PC-3 (cell line): ENCODE data around the gene FOXL3. TPM values are rescaled to one million over a fixed set of nuclear protein-coding genes. Genes with fewer than 3 reads are reported as not detected.

ENCODE experiments used
- ATAC-seq: fragments of 200-7000 bp; cut with Tn5 transposase; 2 replicates; pipeline ENCODE4 v1.9.1; 2020; ENCODE audit warnings: mild to moderate bottlenecking, moderate library complexity
- BruUV-seq: library from RNA; stranded (reverse); fragments of 400-500 nt; replicated peaks from 2 replicates; lab custom pipeline; 2021; lab: Mats Ljungman, UMichigan
- CTCF ChIA-PET: fragments of 300-600 bp; sonication (Branson Sonifier 250); formaldehyde crosslinking; loops from one replicate; lab custom pipeline; 2022; ENCODE audit warnings: antibody characterized with exemption; lab: Charles Lee
- POLR2A ChIA-PET: fragments of 300-600 bp; sonication (Branson Sonifier 250); formaldehyde crosslinking; loops from one replicate; lab custom pipeline; 2022; ENCODE audit warnings: antibody characterized with exemption; ENCODE audit not compliant: unreplicated experiment; lab: Charles Lee
- DNase-seq: peaks from one replicate; pipeline ENCODE4 v3.0.0-alpha.2; 2015
- H2AFZ ChIP-seq: fragments of 300-600 bp; sonication (generic); 2 replicates; pipeline ENCODE4 v1.6.0; 2016; ENCODE audit warnings: antibody characterized with exemption, low read length
- H3F3A ChIP-seq: fragments of 300-600 bp; sonication (generic); one replicate; pipeline ENCODE4 v1.6.0; 2017; ENCODE audit warnings: antibody characterized with exemption, low read length, control low read depth, mild to moderate bottlenecking; ENCODE audit not compliant: unreplicated experiment
- H3K27ac ChIP-seq: fragments of 300-600 bp; sonication (generic); 2 replicates; pipeline ENCODE4 v1.5.1; 2016; ENCODE audit warnings: mild to moderate bottlenecking, low read length
- H3K27me3 ChIP-seq: fragments of 300-600 bp; sonication (generic); 2 replicates; pipeline ENCODE4 v1.6.1; 2016; ENCODE audit warnings: low read length, mixed read lengths
- H3K36me3 ChIP-seq: fragments of 300-600 bp; sonication (generic); 2 replicates; pipeline ENCODE4 v1.6.1; 2016; ENCODE audit warnings: low read depth, mixed run types, low read length, mixed read lengths
- H3K4me1 ChIP-seq: fragments of 300-600 bp; sonication (generic); 2 replicates; pipeline ENCODE4 v1.5.1; 2016; ENCODE audit warnings: low read length; ENCODE audit not compliant: insufficient read depth
- H3K4me2 ChIP-seq: fragments of 300-600 bp; sonication (generic); 2 replicates; pipeline ENCODE4 v1.6.0; 2016; ENCODE audit warnings: low read length
- H3K4me3 ChIP-seq: fragments of 300-600 bp; sonication (generic); 2 replicates; pipeline ENCODE4 v1.5.1; 2016; ENCODE audit warnings: mild to moderate bottlenecking, low read length, mixed read lengths
- H3K79me2 ChIP-seq: fragments of 300-600 bp; sonication (generic); 2 replicates; pipeline ENCODE4 v1.6.1; 2017; ENCODE audit warnings: low read length, mixed read lengths
- H3K9ac ChIP-seq: fragments of 300-600 bp; sonication (generic); 2 replicates; pipeline ENCODE4 v1.6.0; 2016; ENCODE audit warnings: mild to moderate bottlenecking, low read length
- H3K9me2 ChIP-seq: fragments of 300-600 bp; sonication (generic); replicated peaks from 2 replicates; pipeline ENCODE4 v1.6.1; 2016; ENCODE audit warnings: mixed run types, low read length, mixed read lengths
- H3K9me3 ChIP-seq: fragments of 300-600 bp; sonication (generic); 2 replicates; pipeline ENCODE4 v1.6.1; 2016; ENCODE audit warnings: low read length, mixed read lengths
- H4K20me1 ChIP-seq: fragments of 300-600 bp; sonication (generic); 2 replicates; pipeline ENCODE4 v1.6.1; 2016; ENCODE audit warnings: low read length, mixed read lengths
- CTCF ChIP-seq: fragments of 300-600 bp; sonication (generic); conservative IDR thresholded peaks from 2 replicates; pipeline ENCODE4 v1.5.1; 2017; ENCODE audit warnings: antibody characterized with exemption, low read depth, mild to moderate bottlenecking, low read length
- EZH2 ChIP-seq: fragments of 300-600 bp; sonication (generic); IDR thresholded peaks from one replicate; pipeline ENCODE4 v1.6.1; 2017; ENCODE audit warnings: antibody characterized with exemption, mild to moderate bottlenecking, low read length; ENCODE audit not compliant: unreplicated experiment
- EZH2phosphoT487 ChIP-seq: fragments of 300-600 bp; sonication (generic); IDR thresholded peaks from 2 replicates; pipeline ENCODE4 v1.6.1; 2018; ENCODE audit warnings: mild to moderate bottlenecking, antibody characterized with exemption, low read length, borderline replicate concordance
- intact Hi-C: fragments of 100-400 bp; cut with micrococcal nuclease; formaldehyde crosslinking; loops from 2 replicates; pipeline ENCODE4 v1.9.0; 2023
- total RNA-seq: library from RNA; depleted of rRNA; stranded (reverse); fragments of >200 nt; gene quantifications from 2 replicates; pipeline ENCODE4 v1.2.3, GENCODE V29; 2014

FOXL3 gene
- total RNA-seq, 1 experiment from 2014 or later: not detected

- no peaks in the 10 kb centered on the region for H4K20me1 ChIP-seq
- CTCF ChIA-PET: no interaction called here
- intact Hi-C loops: no loop called here
- H3K27me3 ChIP-seq: peaks cover 81% of the 10 kb centered on the region
- no peaks in the 10 kb centered on the region for H3K79me2 ChIP-seq
- H3K27ac ChIP-seq: no peak overlapping the region
- DNase-seq (no peak), ATAC-seq (no peak)
- H3K9ac ChIP-seq: no peak overlapping the region
- TF ChIP-seq CTCF (no peak), EZH2 (no peak), EZH2phosphoT487 (no peak)
- no peaks in the 10 kb centered on the region for H3K4me1 ChIP-seq
- no peaks in the 10 kb centered on the region for H3K36me3 ChIP-seq
- POLR2A ChIA-PET: no interaction called here
- no peak overlapping the region for H3K4me2 ChIP-seq
- no TSS peak for BruUV-seq
- no peaks in the 10 kb centered on the region for H3K9me2 ChIP-seq
- no peaks in the 10 kb centered on the region for H3F3A ChIP-seq
- H3K4me3 ChIP-seq: no peak overlapping the region
- no peaks in the 10 kb centered on the region for H3K9me3 ChIP-seq
- no peak overlapping the region for H2AFZ ChIP-seq
These were observed 25.7 kb downstream of the FOXL3 start for GRCh38 chr7:315516-316265.

DNA sequence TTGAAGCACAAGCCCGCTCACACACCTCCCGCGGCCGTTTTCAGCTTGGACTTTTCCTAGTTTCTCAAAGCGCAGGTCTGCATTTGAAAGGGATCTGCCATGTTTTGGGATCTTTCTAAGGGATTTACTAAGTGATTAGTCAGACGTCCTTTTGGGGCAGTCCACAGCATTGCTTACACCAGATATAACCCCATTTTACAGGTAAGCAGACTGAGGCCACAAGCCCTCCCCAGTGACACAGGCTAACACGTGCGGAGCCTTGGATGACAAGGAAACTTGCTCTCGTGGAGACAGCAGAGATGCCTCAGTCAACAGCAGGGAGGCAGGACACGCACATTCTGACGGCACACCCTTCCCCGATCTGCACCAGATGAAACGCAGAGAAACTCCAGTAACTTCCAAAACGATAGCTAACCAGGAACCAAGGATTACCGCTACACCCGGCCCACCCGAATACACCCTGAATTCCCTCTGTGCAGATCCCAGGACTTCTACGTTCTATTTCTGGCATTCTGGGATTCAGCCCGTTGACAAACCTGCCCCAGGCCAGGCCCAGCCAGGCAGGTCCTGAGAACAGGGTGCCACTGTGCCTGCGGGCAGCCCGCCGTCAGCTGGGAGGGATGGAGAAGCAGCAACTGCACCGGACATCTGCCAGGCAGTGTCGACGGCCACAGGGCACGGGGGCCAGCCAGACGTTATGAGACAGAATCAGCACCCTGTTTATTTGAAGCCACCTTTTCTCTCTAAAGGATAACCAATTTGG lies 27.9 kb downstream of the FOXL3 start:
- BruUV-seq: no TSS peak
- H3F3A ChIP-seq: no peaks in the 10 kb centered on the region
- no peaks in the 10 kb centered on the region for H3K36me3 ChIP-seq
- intact Hi-C loops: no loop called here
- H3K9me3 ChIP-seq: no peaks in the 10 kb centered on the region
- no peak for TF ChIP-seq EZH2
- TF ChIP-seq CTCF: no peak
- TF ChIP-seq EZH2phosphoT487: no peak
- H2AFZ ChIP-seq: no peak overlapping the region
- no peak overlapping the region for H3K4me2 ChIP-seq
- H3K27ac ChIP-seq: no peak overlapping the region
- no peaks in the 10 kb centered on the region for H3K4me1 ChIP-seq
- no peaks in the 10 kb centered on the region for H3K9me2 ChIP-seq
- peaks cover 60% of the 10 kb centered on the region for H3K27me3 ChIP-seq
- no peaks in the 10 kb centered on the region for H4K20me1 ChIP-seq
- POLR2A ChIA-PET: no interaction called here
- DNase-seq: no peak
- no peak overlapping the region for H3K4me3 ChIP-seq
- CTCF ChIA-PET: no interaction called here
- no peaks in the 10 kb centered on the region for H3K79me2 ChIP-seq
- no peak for ATAC-seq
- H3K9ac ChIP-seq: no peak overlapping the region

- no peak for DNase-seq
These were observed 28.5 kb downstream of the FOXL3 start for GRCh38 chr7:318476-318875.

More at GRCh38 chr7:318476-318875, 28.5 kb downstream of the FOXL3 start:
- ChIA-PET CTCF (no interaction called here), POLR2A (no interaction called here)
- H3K9ac ChIP-seq: no peak overlapping the region
- H3K4me3 ChIP-seq: no peak overlapping the region
- H3K36me3 ChIP-seq: no peaks in the 10 kb centered on the region
- H3K79me2 ChIP-seq: no peaks in the 10 kb centered on the region
- H4K20me1 ChIP-seq: no peaks in the 10 kb centered on the region
- no peaks in the 10 kb centered on the region for H3K4me1 ChIP-seq
- H3K9me2 ChIP-seq: no peaks in the 10 kb centered on the region
- H3K27ac ChIP-seq: no peak overlapping the region
- intact Hi-C loops: no loop called here
- H3K27me3 ChIP-seq: peaks cover 53% of the 10 kb centered on the region
- H2AFZ ChIP-seq: no peak overlapping the region
- no peak overlapping the region for H3K4me2 ChIP-seq
- no peak for TF ChIP-seq EZH2
- TF ChIP-seq CTCF: no peak
- no peak for TF ChIP-seq EZH2phosphoT487
- no peaks in the 10 kb centered on the region for H3K9me3 ChIP-seq
- no TSS peak for BruUV-seq
- no peaks in the 10 kb centered on the region for H3F3A ChIP-seq
- ATAC-seq: no peak
